SK-N-SH (cell line): Measurements from ENCODE around the gene WDR33. TPM values are rescaled to one million over a fixed set of nuclear protein-coding genes. Genes with fewer than 3 reads are reported as not detected.

Experiments used
- CTCF ChIA-PET: fragments of 300-600, 350-600 bp; formaldehyde crosslinking; extraction: SDS; loops from one replicate; lab custom pipeline; 2021; lab: Yijun Ruan, JAX
- POLR2A ChIA-PET: fragments of 350-600 bp; sonication (Branson Sonifier 250); formaldehyde crosslinking; extraction: SDS; loops from one replicate; lab custom pipeline; 2020; ENCODE audit warnings: antibody characterized with exemption, inconsistent platforms; lab: Yijun Ruan, JAX
- DNase-seq: peaks from one replicate; pipeline ENCODE4 v3.0.0; 2012
- H2AFZ ChIP-seq: fragments of 200-600 bp; sonication (generic); 2 replicates; pipeline ENCODE4 v1.8.1; 2016; ENCODE audit warnings: antibody characterized with exemption, mild to moderate bottlenecking, low read depth
- H3F3A ChIP-seq: fragments of 200-600 bp; sonication (generic); replicated peaks from 2 replicates; pipeline ENCODE3; 2016; ENCODE audit warnings: antibody characterized with exemption, mild to moderate bottlenecking; ENCODE audit not compliant: insufficient read depth
- H3K27ac ChIP-seq, 2 experiments: fragments of 200-500 bp in 1 of 2; fragments of 200-600 bp in 1 of 2; sonication (Bioruptor generic) in 1 of 2; sonication (generic), shearing (Covaris generic) in 1 of 2; 2 replicates each; pipeline versions ENCODE4 v1.5.1 to v1.6.1; 2014 to 2016; ENCODE audit warnings: low read depth in 2 of 2, inconsistent platforms in 1 of 2, low read length in 1 of 2, mild to moderate bottlenecking in 1 of 2, mixed read lengths in 1 of 2
- H3K27me3 ChIP-seq: fragments of 200-600 bp; sonication (generic), shearing (Covaris generic); 2 replicates; pipeline ENCODE4 v1.6.1; 2016; ENCODE audit warnings: mixed run types; ENCODE audit not compliant: insufficient read depth
- H3K36me3 ChIP-seq, 2 experiments: fragments of 200-500 bp in 1 of 2; fragments of 200-600 bp in 1 of 2; sonication (Bioruptor generic) in 1 of 2; sonication (generic) in 1 of 2; replicated peaks in 1 of 2; 2 replicates each; pipeline versions ENCODE3 to v1.5.1; 2014 to 2016; ENCODE audit warnings: low read length in 1 of 2, mild to moderate bottlenecking in 1 of 2; ENCODE audit not compliant: insufficient read depth in 2 of 2, control insufficient read depth in 1 of 2
- H3K4me1 ChIP-seq, 2 experiments: fragments of 200-500 bp in 1 of 2; fragments of 200-600 bp in 1 of 2; sonication (Bioruptor generic) in 1 of 2; sonication (generic), shearing (Covaris generic) in 1 of 2; 2 replicates each; pipeline versions ENCODE4 v1.5.1 to v1.6.1; 2014 to 2016; ENCODE audit warnings: low read depth in 1 of 2, low read length in 1 of 2, mixed run types in 1 of 2; ENCODE audit not compliant: insufficient read depth in 2 of 2, control insufficient read depth in 1 of 2
- H3K4me2 ChIP-seq: fragments of 200-600 bp; sonication (generic), shearing (Covaris generic); 2 replicates; pipeline ENCODE4 v1.6.1; 2017; ENCODE audit warnings: mixed run types
- H3K4me3 ChIP-seq, 2 experiments: fragments of 200-500 bp in 1 of 2; fragments of 200-600 bp in 1 of 2; sonication (Bioruptor generic) in 1 of 2; sonication (generic), shearing (Covaris generic) in 1 of 2; 2 replicates each; pipeline versions ENCODE4 v1.5.1 to v1.8.1; 2014 to 2016; ENCODE audit warnings: low read depth in 2 of 2, inconsistent platforms in 1 of 2, low read length in 1 of 2, mild to moderate bottlenecking in 1 of 2, mixed read lengths in 1 of 2, moderate library complexity in 1 of 2
- H3K79me2 ChIP-seq: fragments of 200-600 bp; sonication (generic); 2 replicates; pipeline ENCODE4 v1.8.1; 2017; ENCODE audit warnings: mild to moderate bottlenecking; ENCODE audit not compliant: insufficient read depth
- H3K9ac ChIP-seq: fragments of 200-600 bp; sonication (generic); 2 replicates; pipeline ENCODE4 v1.6.1; 2017; ENCODE audit warnings: mixed run types
- H3K9me2 ChIP-seq: fragments of 200-600 bp; sonication (generic); 2 replicates; pipeline ENCODE4 v1.6.1; 2017; ENCODE audit warnings: mixed run types
- H3K9me3 ChIP-seq: fragments of 200-600 bp; sonication (generic); 2 replicates; pipeline ENCODE4 v1.6.1; 2017; ENCODE audit warnings: mixed run types, mild to moderate bottlenecking, moderate library complexity
- H4K20me1 ChIP-seq: fragments of 200-600 bp; sonication (generic); 2 replicates; pipeline ENCODE4 v1.6.1; 2017; ENCODE audit warnings: mild to moderate bottlenecking, mixed run types; ENCODE audit not compliant: insufficient read depth
- CHD2 ChIP-seq: fragments of 150-350 bp; IDR thresholded peaks from 2 replicates; pipeline ENCODE4 v1.6.1; 2018; ENCODE audit warnings: low read length; ENCODE audit not compliant: partially characterized antibody
- EP300 ChIP-seq, 2 experiments: IDR thresholded peaks; 2 replicates each; pipeline versions ENCODE4 v1.4.0 to v1.6.1; 2012; ENCODE audit warnings: borderline replicate concordance in 1 of 2, low read depth in 1 of 2, low read length in 1 of 2
- FOSL2 ChIP-seq: IDR thresholded peaks from 2 replicates; pipeline ENCODE4 v1.4.0; 2012; ENCODE audit warnings: low read depth, mild to moderate bottlenecking, moderate library complexity, borderline replicate concordance
- FOXJ3 ChIP-seq: sonication (generic); formaldehyde crosslinking; IDR thresholded peaks from 2 replicates; pipeline ENCODE4 v1.5.1; 2020; ENCODE audit warnings: mild to moderate bottlenecking, missing genetic modification reagents
- FOXM1 ChIP-seq: IDR thresholded peaks from 2 replicates; pipeline ENCODE4 v1.4.0; 2012; ENCODE audit warnings: low read depth, mild to moderate bottlenecking
- GABPA ChIP-seq: IDR thresholded peaks from 2 replicates; pipeline ENCODE4 v1.4.0; 2012; ENCODE audit warnings: low read depth, mild to moderate bottlenecking
- GATA2 ChIP-seq: sonication (generic); formaldehyde crosslinking; IDR thresholded peaks from 2 replicates; pipeline ENCODE4 v1.5.0; 2020; ENCODE audit warnings: mild to moderate bottlenecking, missing genetic modification reagents
- MXI1 ChIP-seq: IDR thresholded peaks from 2 replicates; pipeline ENCODE4 v1.6.1; 2012; ENCODE audit warnings: mild to moderate bottlenecking, low read depth, low read length, improper control_type of control experiment
- NFIC ChIP-seq: IDR thresholded peaks from 2 replicates; pipeline ENCODE4 v1.4.0; 2012; ENCODE audit warnings: borderline replicate concordance
- RFX5 ChIP-seq: IDR thresholded peaks from 2 replicates; pipeline ENCODE4 v1.6.1; 2012; ENCODE audit warnings: mild to moderate bottlenecking, improper control_type of control experiment, low read length
- RXRA ChIP-seq: IDR thresholded peaks from 2 replicates; pipeline ENCODE4 v1.4.0; 2012; ENCODE audit warnings: low read depth, mild to moderate bottlenecking, borderline replicate concordance
- SIN3A ChIP-seq: IDR thresholded peaks from 2 replicates; pipeline ENCODE4 v1.6.1; 2012; ENCODE audit warnings: low read depth, mild to moderate bottlenecking, low read length, moderate library complexity, borderline replicate concordance
- SMC3 ChIP-seq: IDR thresholded peaks from 2 replicates; pipeline ENCODE4 v1.6.1; 2012; ENCODE audit warnings: low read depth, low read length, improper control_type of control experiment
- WGBS: methylation state at CpG from one replicate; pipeline ENCODE4 v1.1.6; 2017; ENCODE audit warnings: low lambda C conversion rate; 5-methylcytosine and 5-hydroxymethylcytosine counted together
- polyA plus RNA-seq, 3 experiments: library from polyadenylated mRNA; depleted of rRNA; stranded (reverse); fragments of >200 nt; gene quantifications; 2 replicates each; pipeline ENCODE4 v1.2.3, GENCODE V29; 2012
- TF ChIP-seq, protein P1 (sequence below): IDR thresholded peaks from 2 replicates; pipeline ENCODE4 v1.4.0; 2012; ENCODE audit warnings: low read depth, borderline replicate concordance
- TF ChIP-seq, protein P2 (sequence below): IDR thresholded peaks from 2 replicates; pipeline ENCODE4 v1.6.1; 2012; ENCODE audit warnings: mild to moderate bottlenecking, low read depth, low read length, moderate library complexity
- TF ChIP-seq, protein P3 (sequence below): IDR thresholded peaks from 2 replicates; pipeline ENCODE4; 2012

Gene WDR33
- polyA plus RNA-seq, 1 of the 3 experiments (the other 2 are of a cell fraction): 12.4 TPM

DNA sequence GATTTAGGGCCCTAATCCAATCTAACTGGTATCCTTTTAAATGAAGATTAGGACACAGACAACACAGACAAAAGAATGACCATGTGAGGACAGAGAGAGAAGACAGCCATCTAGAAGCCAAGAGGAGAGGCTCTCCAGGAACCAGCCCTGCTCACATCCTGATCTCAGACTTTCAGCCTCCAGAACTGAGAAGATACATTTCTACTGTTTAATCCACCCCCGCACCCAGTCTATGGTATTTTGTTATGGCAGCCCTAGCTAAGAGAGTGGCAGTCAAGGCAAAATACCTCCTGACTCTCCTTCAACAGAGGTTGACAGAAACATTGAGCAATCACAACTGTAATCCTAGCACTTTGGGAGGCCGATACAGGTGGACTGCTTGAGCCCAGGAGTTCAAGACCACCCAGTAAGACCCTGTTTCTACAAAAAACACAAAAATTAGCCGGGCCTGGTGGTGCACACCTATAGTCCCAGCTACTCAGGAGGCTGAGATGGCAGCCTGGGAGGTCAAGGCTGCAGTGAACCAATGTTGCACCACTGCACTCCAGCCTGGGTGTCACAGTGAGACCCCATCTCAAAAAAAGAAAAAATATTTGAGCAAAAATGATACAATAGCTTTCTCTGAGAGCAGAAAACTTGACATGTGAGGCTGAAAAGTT, 34.7 kb downstream of the WDR33 start:
- peaks cover 100% of the 10 kb centered on the region for H3K79me2 ChIP-seq
- no peak overlapping the region for H3K4me3 ChIP-seq
- H4K20me1 ChIP-seq: peaks cover 56% of the 10 kb centered on the region
- peaks cover 0 to 5% of the 10 kb centered on the region in 2 experiments; a peak in 1 of 4 replicates for H3K4me1 ChIP-seq
- peaks cover 11% of the 10 kb centered on the region for H3F3A ChIP-seq
- H2AFZ ChIP-seq: no peak overlapping the region
- H3K9ac ChIP-seq: no peak overlapping the region
- no peaks in the 10 kb centered on the region for H3K36me3 ChIP-seq
- no peak overlapping the region for H3K4me2 ChIP-seq
- no peak for DNase-seq
- 100% methylated on average over 3 of the region's 3 CpGs for WGBS
- ChIA-PET POLR2A (no interaction called here), CTCF (no interaction called here)
- TF ChIP-seq FOXJ3 (CRISPR knock-in tag) (no peak), RXRA (no peak), NFIC (no peak), CHD2 (no peak), FOXM1 (no peak), SIN3A (no peak), GABPA (no peak), FOSL2 (no peak), GATA2 (CRISPR knock-in tag) (no peak)
- TF ChIP-seq, protein P1, sequence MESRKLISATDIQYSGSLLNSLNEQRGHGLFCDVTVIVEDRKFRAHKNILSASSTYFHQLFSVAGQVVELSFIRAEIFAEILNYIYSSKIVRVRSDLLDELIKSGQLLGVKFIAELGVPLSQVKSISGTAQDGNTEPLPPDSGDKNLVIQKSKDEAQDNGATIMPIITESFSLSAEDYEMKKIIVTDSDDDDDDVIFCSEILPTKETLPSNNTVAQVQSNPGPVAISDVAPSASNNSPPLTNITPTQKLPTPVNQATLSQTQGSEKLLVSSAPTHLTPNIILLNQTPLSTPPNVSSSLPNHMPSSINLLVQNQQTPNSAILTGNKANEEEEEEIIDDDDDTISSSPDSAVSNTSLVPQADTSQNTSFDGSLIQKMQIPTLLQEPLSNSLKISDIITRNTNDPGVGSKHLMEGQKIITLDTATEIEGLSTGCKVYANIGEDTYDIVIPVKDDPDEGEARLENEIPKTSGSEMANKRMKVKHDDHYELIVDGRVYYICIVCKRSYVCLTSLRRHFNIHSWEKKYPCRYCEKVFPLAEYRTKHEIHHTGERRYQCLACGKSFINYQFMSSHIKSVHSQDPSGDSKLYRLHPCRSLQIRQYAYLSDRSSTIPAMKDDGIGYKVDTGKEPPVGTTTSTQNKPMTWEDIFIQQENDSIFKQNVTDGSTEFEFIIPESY: no peak
- TF ChIP-seq, protein P2, sequence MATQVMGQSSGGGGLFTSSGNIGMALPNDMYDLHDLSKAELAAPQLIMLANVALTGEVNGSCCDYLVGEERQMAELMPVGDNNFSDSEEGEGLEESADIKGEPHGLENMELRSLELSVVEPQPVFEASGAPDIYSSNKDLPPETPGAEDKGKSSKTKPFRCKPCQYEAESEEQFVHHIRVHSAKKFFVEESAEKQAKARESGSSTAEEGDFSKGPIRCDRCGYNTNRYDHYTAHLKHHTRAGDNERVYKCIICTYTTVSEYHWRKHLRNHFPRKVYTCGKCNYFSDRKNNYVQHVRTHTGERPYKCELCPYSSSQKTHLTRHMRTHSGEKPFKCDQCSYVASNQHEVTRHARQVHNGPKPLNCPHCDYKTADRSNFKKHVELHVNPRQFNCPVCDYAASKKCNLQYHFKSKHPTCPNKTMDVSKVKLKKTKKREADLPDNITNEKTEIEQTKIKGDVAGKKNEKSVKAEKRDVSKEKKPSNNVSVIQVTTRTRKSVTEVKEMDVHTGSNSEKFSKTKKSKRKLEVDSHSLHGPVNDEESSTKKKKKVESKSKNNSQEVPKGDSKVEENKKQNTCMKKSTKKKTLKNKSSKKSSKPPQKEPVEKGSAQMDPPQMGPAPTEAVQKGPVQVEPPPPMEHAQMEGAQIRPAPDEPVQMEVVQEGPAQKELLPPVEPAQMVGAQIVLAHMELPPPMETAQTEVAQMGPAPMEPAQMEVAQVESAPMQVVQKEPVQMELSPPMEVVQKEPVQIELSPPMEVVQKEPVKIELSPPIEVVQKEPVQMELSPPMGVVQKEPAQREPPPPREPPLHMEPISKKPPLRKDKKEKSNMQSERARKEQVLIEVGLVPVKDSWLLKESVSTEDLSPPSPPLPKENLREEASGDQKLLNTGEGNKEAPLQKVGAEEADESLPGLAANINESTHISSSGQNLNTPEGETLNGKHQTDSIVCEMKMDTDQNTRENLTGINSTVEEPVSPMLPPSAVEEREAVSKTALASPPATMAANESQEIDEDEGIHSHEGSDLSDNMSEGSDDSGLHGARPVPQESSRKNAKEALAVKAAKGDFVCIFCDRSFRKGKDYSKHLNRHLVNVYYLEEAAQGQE: no peak
- no peaks in the 10 kb centered on the region for H3K27me3 ChIP-seq
- no peaks in the 10 kb centered on the region for H3K9me3 ChIP-seq
- H3K9me2 ChIP-seq: no peaks in the 10 kb centered on the region
- H3K27ac ChIP-seq: no peak overlapping the region

DNA sequence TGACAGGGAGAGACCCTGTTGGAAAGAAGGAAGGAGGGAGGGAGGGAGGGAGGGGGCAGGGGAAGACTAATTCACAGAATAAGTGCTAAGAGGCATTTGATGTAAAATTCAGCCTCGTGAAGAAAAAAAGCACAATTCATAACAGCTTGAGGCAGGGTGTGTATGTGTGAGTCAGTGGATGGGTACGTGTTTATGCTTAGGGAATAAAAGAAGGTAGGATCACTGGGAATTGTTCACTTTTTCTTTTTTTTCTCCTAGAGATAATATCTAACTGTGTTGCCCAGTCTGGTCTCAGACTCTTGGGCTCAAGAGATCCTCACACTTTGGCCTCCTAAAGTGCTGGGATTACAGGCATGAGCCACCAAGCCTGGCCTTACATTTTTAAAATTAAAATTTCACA, 39.2 kb downstream of the WDR33 start:
- no peak overlapping the region for H3K4me2 ChIP-seq
- no peaks in the 10 kb centered on the region for H3K9me3 ChIP-seq
- H3F3A ChIP-seq: peaks cover 30% of the 10 kb centered on the region
- peaks cover 12 to 18% of the 10 kb centered on the region in 2 experiments for H3K36me3 ChIP-seq
- peaks cover 94% of the 10 kb centered on the region for H3K79me2 ChIP-seq
- H3K27ac ChIP-seq: peak overlapping the region in 1 of 2 experiments; percentile 73; a peak in 2 of 4 replicates
- DNase-seq: no peak
- peaks cover 0 to 5% of the 10 kb centered on the region in 2 experiments; a peak in 1 of 4 replicates for H3K4me1 ChIP-seq
- H3K9me2 ChIP-seq: no peaks in the 10 kb centered on the region
- no peaks in the 10 kb centered on the region for H3K27me3 ChIP-seq
- no peak overlapping the region for H3K4me3 ChIP-seq
- WGBS: 74% methylated on average over 2 of the region's 2 CpGs
- peaks cover 32% of the 10 kb centered on the region for H4K20me1 ChIP-seq
- POLR2A ChIA-PET: no interaction called here
- H3K9ac ChIP-seq: no peak overlapping the region
- CTCF ChIA-PET: no interaction called here
- no peak overlapping the region for H2AFZ ChIP-seq
- no peak for TF ChIP-seq MXI1
- no peak for TF ChIP-seq FOXM1
- no peak for TF ChIP-seq RFX5
- TF ChIP-seq, protein P3, sequence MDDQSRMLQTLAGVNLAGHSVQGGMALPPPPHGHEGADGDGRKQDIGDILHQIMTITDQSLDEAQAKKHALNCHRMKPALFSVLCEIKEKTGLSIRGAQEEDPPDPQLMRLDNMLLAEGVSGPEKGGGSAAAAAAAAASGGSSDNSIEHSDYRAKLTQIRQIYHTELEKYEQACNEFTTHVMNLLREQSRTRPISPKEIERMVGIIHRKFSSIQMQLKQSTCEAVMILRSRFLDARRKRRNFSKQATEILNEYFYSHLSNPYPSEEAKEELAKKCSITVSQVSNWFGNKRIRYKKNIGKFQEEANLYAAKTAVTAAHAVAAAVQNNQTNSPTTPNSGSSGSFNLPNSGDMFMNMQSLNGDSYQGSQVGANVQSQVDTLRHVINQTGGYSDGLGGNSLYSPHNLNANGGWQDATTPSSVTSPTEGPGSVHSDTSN: no peak
- no peak for TF ChIP-seq SMC3
- no peak for TF ChIP-seq EP300 (IDR thresholded peaks at IDR 0.05; ENCODE audit: borderline replicate concordance in 1 of 2, low read depth in 1 of 2, low read length in 1 of 2)
- TF ChIP-seq, protein P2: no peak
